Ovary (tissue), 3 donors: ENCODE data around the gene KRTAP9-2.

ENCODE experiments used
- EP300 ChIP-seq: sonication (generic); formaldehyde crosslinking; IDR thresholded peaks from one replicate; pipeline ENCODE4 v1.6.1; 2017; ENCODE audit warnings: antibody characterized with exemption
- TF ChIP-seq, protein P1 (sequence below), 3 donors: fragments of 450-650 bp in 2 of 3; fragments of 200-600 bp in 1 of 3; IDR thresholded peaks; one replicate each; pipeline versions ENCODE4 v1.5.1 to v1.8.0; 2016 to 2022; ENCODE audit warnings: antibody characterized with exemption in 3 of 3, mild to moderate bottlenecking in 1 of 3
- donor health status: DM: no; HTN: no; CAD: no.

DNA sequence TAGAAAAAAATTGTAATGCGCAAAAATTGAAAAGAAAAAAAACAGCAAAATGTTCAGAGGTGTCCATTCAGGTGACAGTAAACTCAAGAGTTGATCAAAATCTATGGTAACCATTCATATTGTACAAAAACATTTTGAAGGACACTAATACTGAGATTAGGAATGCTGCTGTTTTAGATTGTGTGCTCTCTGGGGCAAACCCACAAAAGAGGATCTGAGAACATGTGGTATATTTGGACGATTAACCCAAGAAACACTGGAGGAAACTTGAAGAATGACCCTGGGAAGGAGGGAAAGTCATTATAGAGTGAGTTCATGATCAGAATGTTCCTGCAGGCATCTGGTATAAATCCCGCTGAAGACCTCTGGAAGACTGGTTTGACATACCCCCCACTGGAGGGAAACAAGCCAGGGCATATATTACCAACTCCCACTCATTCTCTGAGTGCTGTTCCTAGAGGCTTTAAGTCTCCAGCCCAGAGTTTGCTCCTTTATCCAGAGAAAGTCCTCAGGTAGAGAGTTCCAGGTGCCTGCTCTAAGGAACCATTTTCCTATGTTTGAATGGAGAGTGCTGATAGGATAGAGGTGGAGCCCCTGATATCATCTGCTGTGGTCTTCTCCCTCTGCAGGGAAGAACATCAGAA lies 49.6 kb upstream of the KRTAP9-2 start:
- TF ChIP-seq, protein P1, sequence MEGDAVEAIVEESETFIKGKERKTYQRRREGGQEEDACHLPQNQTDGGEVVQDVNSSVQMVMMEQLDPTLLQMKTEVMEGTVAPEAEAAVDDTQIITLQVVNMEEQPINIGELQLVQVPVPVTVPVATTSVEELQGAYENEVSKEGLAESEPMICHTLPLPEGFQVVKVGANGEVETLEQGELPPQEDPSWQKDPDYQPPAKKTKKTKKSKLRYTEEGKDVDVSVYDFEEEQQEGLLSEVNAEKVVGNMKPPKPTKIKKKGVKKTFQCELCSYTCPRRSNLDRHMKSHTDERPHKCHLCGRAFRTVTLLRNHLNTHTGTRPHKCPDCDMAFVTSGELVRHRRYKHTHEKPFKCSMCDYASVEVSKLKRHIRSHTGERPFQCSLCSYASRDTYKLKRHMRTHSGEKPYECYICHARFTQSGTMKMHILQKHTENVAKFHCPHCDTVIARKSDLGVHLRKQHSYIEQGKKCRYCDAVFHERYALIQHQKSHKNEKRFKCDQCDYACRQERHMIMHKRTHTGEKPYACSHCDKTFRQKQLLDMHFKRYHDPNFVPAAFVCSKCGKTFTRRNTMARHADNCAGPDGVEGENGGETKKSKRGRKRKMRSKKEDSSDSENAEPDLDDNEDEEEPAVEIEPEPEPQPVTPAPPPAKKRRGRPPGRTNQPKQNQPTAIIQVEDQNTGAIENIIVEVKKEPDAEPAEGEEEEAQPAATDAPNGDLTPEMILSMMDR (IDR thresholded peaks at IDR 0.05): no peak
- TF ChIP-seq EP300: no peak
